Mesothelial cell of epicardium (in vitro differentiated cells): ENCODE data around the gene KIRREL3. TPM values are rescaled to one million over a fixed set of nuclear protein-coding genes. Genes with fewer than 3 reads are reported as not detected.

Experiments used
- DNase-seq, 2 experiments: peaks; one replicate each; pipeline ENCODE4 v3.0.0; 2021; ENCODE audit warnings: low spot score in 2 of 2; ENCODE audit not compliant: unreplicated experiment in 2 of 2
- H3K27ac Mint-ChIP-seq: 2 replicates; pipeline ENCODE4 v1.8.0; 2021; ENCODE audit warnings: mixed read lengths
- H3K27me3 Mint-ChIP-seq: 2 replicates; pipeline ENCODE4 v1.8.0; 2021; ENCODE audit warnings: low read depth, mixed read lengths
- H3K36me3 Mint-ChIP-seq: 2 replicates; pipeline ENCODE4 v1.8.0; 2021; ENCODE audit warnings: mixed read lengths
- H3K4me1 Mint-ChIP-seq: 2 replicates; pipeline ENCODE4 v1.8.0; 2021; ENCODE audit warnings: mixed read lengths
- H3K4me3 Mint-ChIP-seq: 2 replicates; pipeline ENCODE4 v1.8.0; 2021; ENCODE audit warnings: mild to moderate bottlenecking, moderate library complexity, mixed read lengths
- H3K9me3 Mint-ChIP-seq: 2 replicates; pipeline ENCODE4 v1.8.0; 2021; ENCODE audit warnings: mixed read lengths
- total RNA-seq: library from RNA; stranded (reverse); gene quantifications from 3 replicates; pipeline ENCODE4 v1.2.1, GENCODE V29; 2021
- TF ChIP-seq, protein P1 (sequence below): fragments of 200-600 bp; sonication (generic); IDR thresholded peaks from one replicate; pipeline ENCODE4 v1.5.0; 2021; ENCODE audit warnings: antibody characterized with exemption; ENCODE audit not compliant: unreplicated experiment

KIRREL3 gene
- total RNA-seq, 1 donor from 2014 or later, result 0.31 TPM

DNA sequence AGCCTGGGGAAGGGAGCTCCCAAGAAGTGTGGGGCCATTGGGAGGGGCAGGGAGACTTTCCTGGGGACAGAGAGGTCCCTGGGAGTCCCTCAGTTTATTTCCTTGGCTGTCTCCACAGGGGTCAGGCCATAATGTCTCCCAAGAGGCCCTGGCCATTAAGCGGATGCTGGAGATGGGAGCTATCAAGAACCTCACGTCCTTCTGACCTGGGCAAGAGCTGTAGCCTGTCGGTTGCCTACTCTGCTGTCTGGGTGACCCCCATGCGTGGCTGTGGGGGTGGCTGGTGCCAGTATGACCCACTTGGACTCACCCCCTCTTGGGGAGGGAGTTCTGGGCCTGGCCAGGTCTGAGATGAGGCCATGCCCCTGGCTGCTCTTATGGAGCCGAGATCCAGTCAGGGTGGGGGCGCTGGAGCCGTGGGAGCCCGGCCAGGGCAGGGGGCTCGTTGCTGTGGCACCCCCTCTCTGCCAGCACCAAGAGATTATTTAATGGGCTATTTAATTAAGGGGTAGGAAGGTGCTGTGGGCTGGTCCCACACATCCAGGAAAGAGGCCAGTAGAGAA is 586.6 kb downstream of the KIRREL3 start:
- H3K9me3 Mint-ChIP-seq, result no peaks in the 10 kb centered on the region
- H3K36me3 Mint-ChIP-seq, result peaks cover 17% of the 10 kb centered on the region
- no peak for DNase-seq
- TF ChIP-seq, protein P1, sequence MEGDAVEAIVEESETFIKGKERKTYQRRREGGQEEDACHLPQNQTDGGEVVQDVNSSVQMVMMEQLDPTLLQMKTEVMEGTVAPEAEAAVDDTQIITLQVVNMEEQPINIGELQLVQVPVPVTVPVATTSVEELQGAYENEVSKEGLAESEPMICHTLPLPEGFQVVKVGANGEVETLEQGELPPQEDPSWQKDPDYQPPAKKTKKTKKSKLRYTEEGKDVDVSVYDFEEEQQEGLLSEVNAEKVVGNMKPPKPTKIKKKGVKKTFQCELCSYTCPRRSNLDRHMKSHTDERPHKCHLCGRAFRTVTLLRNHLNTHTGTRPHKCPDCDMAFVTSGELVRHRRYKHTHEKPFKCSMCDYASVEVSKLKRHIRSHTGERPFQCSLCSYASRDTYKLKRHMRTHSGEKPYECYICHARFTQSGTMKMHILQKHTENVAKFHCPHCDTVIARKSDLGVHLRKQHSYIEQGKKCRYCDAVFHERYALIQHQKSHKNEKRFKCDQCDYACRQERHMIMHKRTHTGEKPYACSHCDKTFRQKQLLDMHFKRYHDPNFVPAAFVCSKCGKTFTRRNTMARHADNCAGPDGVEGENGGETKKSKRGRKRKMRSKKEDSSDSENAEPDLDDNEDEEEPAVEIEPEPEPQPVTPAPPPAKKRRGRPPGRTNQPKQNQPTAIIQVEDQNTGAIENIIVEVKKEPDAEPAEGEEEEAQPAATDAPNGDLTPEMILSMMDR, result no peak
- H3K27me3 Mint-ChIP-seq, result no peaks in the 10 kb centered on the region
- peaks cover 5% of the 10 kb centered on the region for H3K4me1 Mint-ChIP-seq
- no peak overlapping the region for H3K27ac Mint-ChIP-seq
- no peak overlapping the region for H3K4me3 Mint-ChIP-seq

DNA sequence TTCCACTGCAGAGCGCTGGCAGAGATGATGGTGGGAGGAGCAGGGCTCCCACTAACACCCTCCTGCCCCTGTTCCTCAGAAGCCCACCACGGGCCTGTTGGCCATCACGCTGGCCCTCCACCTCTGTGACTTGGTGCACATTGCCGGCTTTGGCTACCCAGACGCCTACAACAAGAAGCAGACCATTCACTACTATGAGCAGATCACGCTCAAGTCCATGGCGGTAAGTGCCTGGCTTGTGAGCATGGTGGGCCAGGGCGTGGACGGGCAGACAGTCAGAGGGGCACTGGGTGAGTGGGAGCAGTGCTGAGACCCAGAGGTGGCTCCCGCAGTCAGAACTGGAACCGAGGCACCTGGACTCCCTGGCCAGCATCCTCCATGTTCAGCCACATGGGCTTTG is 587.1 kb downstream of the KIRREL3 start:
- no peaks in the 10 kb centered on the region for H3K27me3 Mint-ChIP-seq
- no peak overlapping the region for H3K27ac Mint-ChIP-seq
- no peaks in the 10 kb centered on the region for H3K9me3 Mint-ChIP-seq
- peaks cover 5% of the 10 kb centered on the region for H3K4me1 Mint-ChIP-seq
- DNase-seq, result no peak
- TF ChIP-seq, protein P1, result no peak
- peaks cover 17% of the 10 kb centered on the region for H3K36me3 Mint-ChIP-seq
- no peak overlapping the region for H3K4me3 Mint-ChIP-seq

DNA sequence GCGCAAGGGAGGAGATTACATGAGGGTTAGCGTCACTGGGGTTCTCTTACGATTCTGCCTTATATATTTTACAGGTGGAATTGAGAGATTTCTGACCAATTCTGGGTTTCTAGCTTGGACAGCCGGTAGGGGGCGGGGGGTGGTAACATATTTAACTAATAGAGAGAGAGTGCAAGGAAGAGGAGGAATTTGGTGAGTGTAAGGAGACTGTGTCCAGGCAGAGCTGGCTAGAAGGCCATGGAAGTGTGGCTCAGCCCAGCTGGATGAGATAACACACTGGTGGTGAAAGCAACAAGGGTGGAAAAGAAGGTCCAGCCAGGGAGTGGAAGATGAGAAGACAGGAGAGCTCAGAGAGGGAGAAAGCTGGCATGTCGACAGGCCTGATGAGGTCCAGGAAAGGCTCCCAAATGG is 588.6 kb downstream of the KIRREL3 start:
- no peak for DNase-seq
- H3K9me3 Mint-ChIP-seq, result no peaks in the 10 kb centered on the region
- no peaks in the 10 kb centered on the region for H3K27me3 Mint-ChIP-seq
- H3K4me3 Mint-ChIP-seq, result no peak overlapping the region
- TF ChIP-seq, protein P1, result no peak
- peaks cover 5% of the 10 kb centered on the region for H3K4me1 Mint-ChIP-seq
- H3K27ac Mint-ChIP-seq, result no peak overlapping the region
- H3K36me3 Mint-ChIP-seq, result peaks cover 20% of the 10 kb centered on the region

DNA sequence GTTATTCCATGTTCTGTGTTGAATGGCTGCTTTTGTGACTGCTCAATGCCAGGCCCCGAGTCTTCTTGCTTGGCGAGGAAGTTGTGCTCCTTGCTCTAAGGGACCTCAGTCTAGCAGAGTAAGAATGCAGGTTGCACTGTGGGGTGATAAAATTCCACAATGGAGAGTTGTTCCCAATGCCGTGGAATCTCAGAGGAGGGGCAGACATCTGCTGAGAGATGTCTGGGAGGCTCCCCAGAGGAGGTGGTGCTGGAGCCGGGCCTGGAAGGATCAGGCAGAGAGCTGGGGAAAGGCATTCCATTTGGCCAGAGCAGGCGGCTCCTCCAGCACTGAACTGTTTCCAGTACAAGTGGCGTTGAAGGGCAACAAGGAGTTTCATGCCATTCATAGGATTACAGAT is 589.9 kb downstream of the KIRREL3 start:
- no peaks in the 10 kb centered on the region for H3K9me3 Mint-ChIP-seq
- no peak overlapping the region for H3K4me3 Mint-ChIP-seq
- DNase-seq, result no peak

DNA sequence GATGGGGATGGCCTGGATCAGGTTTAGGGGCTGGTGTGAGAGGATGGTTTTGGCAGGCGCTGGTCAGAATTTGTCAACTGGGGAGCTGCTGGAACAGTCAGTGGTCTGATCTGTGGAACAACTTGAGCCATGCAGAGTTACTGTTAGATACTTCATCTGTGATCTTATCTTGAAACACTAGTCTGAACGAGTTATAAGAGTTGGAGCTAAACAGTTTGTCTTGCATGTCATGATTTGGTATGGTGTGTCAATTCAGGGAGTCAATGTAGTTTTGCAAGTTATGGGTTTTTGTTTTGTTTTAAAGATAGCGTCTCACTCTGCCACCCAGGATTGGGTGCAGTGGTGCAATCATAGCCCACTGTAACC is 591.0 kb downstream of the KIRREL3 start:
- Mint-ChIP-seq H3K4me3 (no peak overlapping the region), H3K27me3 (no peaks in the 10 kb centered on the region), H3K36me3 (peaks cover 20% of the 10 kb centered on the region), H3K4me1 (peaks cover 14% of the 10 kb centered on the region), H3K27ac (no peak overlapping the region), H3K9me3 (no peaks in the 10 kb centered on the region)
- no peak for DNase-seq
- TF ChIP-seq, protein P1, result no peak

More for the DNA sequence above, 589.9 kb downstream of the KIRREL3 start:
- peaks cover 20% of the 10 kb centered on the region for H3K36me3 Mint-ChIP-seq
- H3K4me1 Mint-ChIP-seq, result peaks cover 7% of the 10 kb centered on the region
- H3K27ac Mint-ChIP-seq, result no peak overlapping the region
- H3K27me3 Mint-ChIP-seq, result no peaks in the 10 kb centered on the region
- TF ChIP-seq, protein P1, result no peak
